ENCODE data around the gene TMEM270.
"Not testable (repeated sequence)": the region's sequence is repeated elsewhere in the genome, so short reads cannot be mapped to it uniquely, and the experiment has no call there.

The TMEM270 gene

GRCh38 chr7:73852500-73852899 lies 8.5 kb upstream of the TMEM270 start:
- no peak for DNase-seq (ENCODE audit: low read depth in 2 of 3, low spot score in 2 of 3)

GRCh38 chr7:73856941-73857340 lies 4.0 kb upstream of the TMEM270 start:
- DNase-seq (ENCODE audit: low read depth in 2 of 3, low spot score in 2 of 3), result no peak

DNA sequence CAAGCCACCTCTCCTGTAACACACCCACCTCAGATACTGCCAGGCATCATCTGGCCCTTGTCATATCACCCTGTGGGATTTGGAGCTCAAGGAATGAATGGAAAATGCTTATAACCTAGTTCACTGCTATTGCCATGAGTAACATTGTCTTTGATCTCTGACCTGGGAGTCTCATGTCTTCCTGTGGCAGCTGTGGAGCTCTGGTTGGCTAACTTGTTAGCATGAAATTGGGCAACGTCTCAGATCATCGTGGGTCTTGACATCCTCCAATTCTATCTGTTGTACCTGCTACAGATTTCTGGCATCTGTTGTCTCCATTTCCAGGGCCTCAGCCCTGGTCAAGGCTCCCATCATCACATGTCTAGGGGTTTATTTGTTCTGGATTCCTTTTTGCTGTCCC lies 2.2 kb upstream of the TMEM270 start:
- DNase-seq (ENCODE audit: low read depth in 2 of 3, low spot score in 2 of 3), result no peak

- no peak for DNase-seq (ENCODE audit: low read depth in 2 of 3, low spot score in 2 of 3)
Measured at GRCh38 chr7:73861305-73861704, 346 bp downstream of the TMEM270 start.

GRCh38 chr7:73864981-73865711 lies 4.2 kb downstream of the TMEM270 start:
- DNase-seq (ENCODE audit: low read depth in 2 of 3, low spot score in 2 of 3), result no peak

DNA sequence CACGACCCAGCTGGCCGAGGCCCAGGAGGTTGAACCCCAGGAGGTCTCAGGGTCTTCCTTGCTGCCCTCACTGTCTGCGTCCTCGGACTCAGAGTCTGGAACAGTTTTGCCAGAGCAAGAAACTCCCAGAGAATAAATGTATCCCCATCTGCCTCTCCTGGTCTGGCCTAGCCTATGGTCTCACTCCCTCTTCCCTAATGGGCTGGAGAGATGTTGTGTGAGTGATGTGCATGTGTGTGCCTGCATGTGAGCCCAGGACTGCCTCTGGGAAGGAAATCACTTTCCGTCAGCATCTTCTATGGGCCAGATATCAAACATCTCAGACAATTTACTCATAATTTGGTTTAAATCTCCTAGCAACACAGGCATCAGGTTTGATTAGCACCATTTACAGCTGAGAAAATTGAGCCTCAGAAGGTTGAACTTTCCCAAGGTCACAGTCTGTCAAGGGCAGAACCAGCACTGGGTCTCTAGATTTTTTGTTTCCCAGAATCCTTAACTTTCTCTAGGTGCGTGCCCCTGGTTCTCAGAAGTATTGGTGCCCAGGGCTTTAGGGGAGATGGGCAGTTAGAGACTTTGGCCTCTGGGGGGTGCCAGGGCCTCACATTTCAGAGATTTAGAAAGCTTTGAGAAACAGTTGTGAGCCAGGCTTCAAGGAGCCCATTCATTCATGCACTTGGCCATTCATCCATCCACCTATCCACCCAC lies 4.9 kb downstream of the TMEM270 start:
- no peak for DNase-seq (ENCODE audit: low read depth in 2 of 3, low spot score in 2 of 3)

DNA sequence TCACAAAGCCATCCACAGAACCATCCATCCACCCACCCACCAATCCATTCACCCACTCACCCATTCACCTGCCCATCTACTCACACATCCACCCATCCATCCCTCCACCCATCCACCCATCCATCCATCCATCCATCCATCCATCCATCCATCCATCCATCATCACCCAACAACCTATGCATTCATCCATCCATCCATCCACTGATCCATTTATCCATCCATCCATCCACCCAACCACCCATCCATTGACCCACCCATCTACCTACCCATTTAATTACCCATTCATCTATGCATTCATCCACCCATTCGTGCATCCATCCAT lies 5.4 kb downstream of the TMEM270 start:
- DNase-seq (ENCODE audit: low read depth in 2 of 3, low spot score in 2 of 3), result no peak

DNA sequence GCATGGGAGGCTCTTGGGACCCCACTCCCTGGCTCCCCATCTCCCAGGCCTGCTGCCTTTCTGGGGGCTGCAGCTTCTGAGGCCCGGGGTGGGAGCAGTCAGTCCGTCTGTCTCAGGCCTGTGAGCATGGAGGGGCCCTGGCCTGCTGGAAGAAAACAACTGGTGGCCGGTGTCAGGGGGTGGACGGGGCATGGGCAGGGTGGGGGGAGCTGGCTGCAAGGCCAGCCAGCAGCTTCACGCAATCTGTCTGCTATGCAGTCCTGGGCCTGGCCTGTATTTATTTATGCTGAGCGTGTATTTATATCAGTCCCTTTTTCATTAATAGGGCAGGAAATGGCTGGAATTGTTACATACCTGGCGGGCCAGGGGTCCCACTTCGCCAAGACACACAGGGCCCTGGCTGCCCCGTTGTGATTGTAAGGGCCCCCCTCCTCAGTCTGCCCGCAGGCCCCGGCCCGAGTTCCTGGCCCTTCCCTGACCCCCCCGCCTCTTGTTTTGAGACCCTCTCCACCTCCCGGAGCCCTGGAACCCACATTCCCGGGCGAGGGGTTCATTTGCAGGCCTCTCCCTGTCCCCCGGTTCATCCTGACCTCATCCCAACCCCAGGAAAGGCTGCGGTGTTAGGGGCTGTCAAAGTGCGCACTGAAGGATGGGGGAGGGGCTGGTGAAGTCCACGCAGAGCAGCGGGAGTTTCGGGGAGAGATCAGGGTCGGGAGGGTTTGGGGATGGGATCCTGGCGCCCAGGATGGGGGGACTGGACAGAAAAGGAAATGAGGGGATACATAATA lies 8.2 kb downstream of the TMEM270 start:
- DNase-seq (ENCODE audit: low read depth in 2 of 3, low spot score in 2 of 3), result no peak

DNA sequence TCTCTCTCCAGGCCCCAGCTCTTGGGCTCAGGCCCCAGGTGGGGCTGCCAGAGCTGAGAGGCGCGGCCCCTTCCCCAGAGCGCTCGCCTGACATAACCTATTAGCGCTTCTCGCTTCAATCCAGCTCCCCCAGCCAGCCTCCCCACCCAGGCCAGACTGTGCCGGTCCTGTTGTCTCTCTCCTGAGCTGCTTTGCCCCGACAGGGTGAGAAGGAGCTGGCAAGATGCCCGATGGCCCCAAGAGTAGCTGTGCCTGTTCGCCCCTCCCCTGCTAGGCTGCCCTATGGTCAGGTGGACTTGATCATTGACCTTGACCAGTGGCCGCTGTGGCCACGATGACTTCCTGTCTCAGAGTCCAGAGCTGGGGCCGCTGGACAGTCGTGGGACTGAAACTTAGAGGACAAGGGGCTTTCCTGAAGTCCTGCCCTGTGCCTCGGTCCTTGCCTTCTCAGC lies 9.1 kb downstream of the TMEM270 start:
- DNase-seq (ENCODE audit: low read depth in 2 of 3, low spot score in 2 of 3), result no peak

DNA sequence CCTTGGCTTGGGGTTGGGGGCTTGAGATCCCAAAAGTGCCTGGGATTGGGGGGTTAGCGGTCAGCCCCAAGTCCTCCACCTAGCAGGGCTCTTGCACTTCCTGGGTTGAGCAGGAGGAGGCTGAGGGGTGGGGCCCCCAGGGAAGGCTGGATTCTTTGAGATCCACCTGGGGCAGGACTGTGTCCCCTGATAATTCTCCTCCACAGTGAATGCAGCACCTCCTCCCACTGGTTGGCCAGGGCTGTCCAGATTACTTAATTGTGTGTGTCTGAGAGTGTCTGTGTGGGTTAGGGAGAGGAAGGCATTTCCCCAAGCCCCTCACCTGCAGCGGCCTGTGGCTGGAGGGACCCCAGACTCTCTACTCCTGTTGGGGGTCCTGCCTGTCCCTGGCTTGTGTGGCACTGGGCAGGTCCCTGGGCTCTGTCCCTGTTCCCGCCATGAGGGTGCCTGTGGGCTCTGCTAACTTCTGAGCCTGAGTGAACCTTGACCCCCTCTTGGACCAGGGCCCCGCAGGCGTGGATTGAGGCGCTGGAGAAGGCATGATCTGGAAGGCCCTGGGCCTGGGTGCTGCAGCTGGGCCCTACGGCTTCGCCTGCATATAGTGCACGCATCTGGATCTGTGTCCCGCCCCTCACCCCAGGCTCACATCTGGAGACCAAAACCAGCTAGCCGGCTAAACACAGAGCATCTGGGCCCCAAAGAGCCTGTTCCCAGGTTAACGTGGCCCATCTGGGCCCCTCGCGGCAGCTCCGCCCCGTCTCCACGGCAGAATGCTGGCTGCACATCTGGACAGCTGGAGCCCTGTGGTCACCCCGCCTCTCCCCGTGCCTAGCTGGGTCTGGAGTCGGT lies 10.4 kb downstream of the TMEM270 start:
- DNase-seq (ENCODE audit: low read depth in 2 of 3, low spot score in 2 of 3), result no peak

DNA sequence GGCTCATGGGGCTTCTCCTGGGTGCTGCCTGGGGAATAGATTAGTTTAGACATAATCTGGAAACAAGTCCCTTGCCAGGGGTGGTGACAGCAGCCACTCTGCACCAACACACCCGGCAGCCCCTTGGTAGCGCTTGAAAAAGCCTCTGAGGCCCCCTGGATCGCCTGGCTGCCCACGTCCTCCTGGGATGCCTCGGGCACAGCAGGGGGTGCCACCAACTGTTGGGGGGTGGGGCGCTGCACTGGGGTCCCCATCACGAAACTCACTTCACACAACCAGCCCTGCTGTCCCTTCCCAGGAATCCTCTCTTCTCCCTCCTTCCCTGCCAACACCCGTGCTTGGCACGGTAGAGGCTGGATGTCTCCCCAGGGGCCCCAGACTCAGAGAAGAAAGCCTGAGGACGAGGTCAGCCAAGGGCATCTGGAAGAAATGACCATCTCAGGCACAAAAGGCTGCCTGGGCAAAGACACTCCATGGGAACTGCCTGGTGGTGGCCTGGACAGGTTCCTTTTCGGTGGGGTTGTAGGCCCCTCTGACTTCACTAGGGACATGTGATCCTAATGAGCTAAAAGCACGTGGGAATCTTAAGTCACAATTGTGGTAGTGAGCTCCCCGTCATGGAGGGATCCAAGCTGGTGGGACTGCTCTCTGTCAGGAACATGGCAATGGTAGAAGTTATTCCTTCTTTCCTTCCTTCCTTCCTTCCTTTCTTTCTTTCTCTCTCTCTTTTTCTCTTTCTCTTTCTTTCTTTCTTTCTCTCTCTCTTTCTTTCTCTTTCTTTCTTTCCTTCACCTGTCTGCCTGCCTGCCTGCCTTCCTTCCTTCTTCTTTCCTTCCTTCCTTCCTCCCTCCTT lies 11.3 kb downstream of the TMEM270 start:
- no peak for DNase-seq (ENCODE audit: low read depth in 2 of 3, low spot score in 2 of 3)

- no peak for DNase-seq (ENCODE audit: low read depth in 2 of 3, low spot score in 2 of 3)
Measured at GRCh38 chr7:73876361-73876760, 15.4 kb downstream of the TMEM270 start.

- DNase-seq (ENCODE audit: low read depth in 2 of 3, low spot score in 2 of 3), result no peak
Measured at GRCh38 chr7:73876973-73877372, 16.0 kb downstream of the TMEM270 start.

- no peak for DNase-seq (ENCODE audit: low read depth in 2 of 3, low spot score in 2 of 3)
Measured at GRCh38 chr7:73879977-73880681, 19.2 kb downstream of the TMEM270 start.

DNA sequence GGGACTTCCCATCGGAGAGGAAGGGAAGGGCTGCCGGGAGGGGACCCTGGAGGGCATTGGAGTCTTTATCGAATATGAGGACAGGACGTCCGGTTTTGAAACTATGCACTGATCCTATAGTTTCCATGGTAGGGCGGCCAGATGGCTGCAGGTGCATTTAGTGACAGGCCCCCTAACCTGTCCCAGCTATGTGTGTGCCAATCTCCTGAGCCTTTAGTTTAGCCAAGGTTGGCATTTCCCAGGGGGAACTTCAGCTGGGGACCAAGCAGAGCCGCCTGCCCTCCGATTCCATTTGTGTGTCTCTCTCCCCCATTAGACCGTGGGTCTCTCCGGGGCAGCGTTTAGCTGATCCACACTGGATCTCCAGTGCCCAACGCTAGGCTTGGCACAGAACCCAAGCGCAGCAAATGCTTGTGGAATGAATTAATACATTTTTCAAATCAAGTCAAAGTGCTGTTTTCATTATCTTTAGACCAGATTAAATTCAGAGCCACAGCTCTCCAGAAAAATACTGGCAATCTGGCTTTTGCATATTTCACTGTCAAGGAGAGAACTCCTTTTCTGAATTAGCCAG lies 19.9 kb downstream of the TMEM270 start:
- DNase-seq (ENCODE audit: low read depth in 2 of 3, low spot score in 2 of 3), result no peak

- DNase-seq (ENCODE audit: low read depth in 2 of 3, low spot score in 2 of 3), result no peak
Measured at GRCh38 chr7:73881352-73882046, 20.5 kb downstream of the TMEM270 start.

DNA sequence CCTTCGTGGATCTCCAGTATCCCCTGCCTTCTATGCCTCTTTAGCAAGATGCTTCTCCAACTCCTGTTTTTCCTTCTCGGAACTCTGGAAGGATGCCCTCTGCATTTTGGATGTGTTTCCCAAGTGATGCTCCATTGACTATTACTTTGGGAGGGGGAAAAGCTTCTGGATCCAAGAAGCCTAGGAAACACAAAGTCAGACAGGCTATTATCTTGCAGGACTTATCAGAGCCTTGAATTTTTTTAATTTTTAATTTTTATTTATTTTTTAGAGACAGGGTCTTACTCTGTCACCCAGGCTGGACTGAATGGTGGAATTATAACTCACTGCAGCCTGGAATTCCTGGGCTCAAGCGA lies 21.1 kb downstream of the TMEM270 start:
- no peak for DNase-seq (ENCODE audit: low read depth in 2 of 3, low spot score in 2 of 3)

DNA sequence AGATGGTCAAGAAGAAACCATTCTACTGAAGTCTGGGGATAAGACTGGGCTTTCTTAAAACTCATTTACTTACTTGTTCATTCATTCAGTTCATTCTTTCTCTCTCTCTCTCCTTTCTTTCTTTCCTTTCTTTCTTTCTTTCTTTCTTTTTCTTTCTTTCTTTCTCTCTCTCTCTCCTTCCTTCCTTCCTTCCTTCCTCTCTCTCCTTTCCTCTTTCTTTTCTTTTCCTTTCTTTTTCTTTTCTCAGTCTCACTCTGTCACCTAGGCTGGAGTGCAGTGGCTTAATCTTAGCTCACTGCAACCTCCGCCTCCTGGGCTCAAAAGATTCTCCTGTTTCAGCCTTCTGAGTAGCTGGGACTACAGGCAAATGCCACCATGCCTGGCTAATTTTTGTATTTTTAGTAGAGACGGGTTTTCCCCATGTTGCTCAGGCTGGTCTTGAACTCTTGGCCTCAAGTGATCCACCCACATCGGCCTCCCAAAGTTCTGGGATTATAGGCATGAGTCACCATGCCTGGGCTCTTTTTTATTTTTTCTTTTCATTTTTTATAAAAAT lies 24.0 kb downstream of the TMEM270 start:
- not testable (repeated sequence) for DNase-seq (ENCODE audit: low read depth in 2 of 3, low spot score in 2 of 3)
